Effector CD4-positive, alpha-beta T cell (primary cell): ENCODE data around the gene NKAIN2.
"Not testable (repeated sequence)": the region's sequence is repeated elsewhere in the genome, so short reads cannot be mapped to it uniquely, and the experiment has no call there.

Experiments used
- DNase-seq: peaks from one replicate; pipeline ENCODE4 v3.0.0-alpha.2; 2020

Gene NKAIN2

GRCh38 chr6:123896869-123897268 is 93.2 kb downstream of the NKAIN2 start:
- no peak for DNase-seq

GRCh38 chr6:123897965-123898364 is 94.3 kb downstream of the NKAIN2 start:
- DNase-seq: no peak

- DNase-seq: no peak
These were observed 95.0 kb downstream of the NKAIN2 start for GRCh38 chr6:123898665-123899064.

GRCh38 chr6:123899745-123900144 is 96.1 kb downstream of the NKAIN2 start:
- no peak for DNase-seq

GRCh38 chr6:123901436-123901835 is 97.8 kb downstream of the NKAIN2 start:
- no peak for DNase-seq

- DNase-seq: no peak
These were observed 99.2 kb downstream of the NKAIN2 start for GRCh38 chr6:123902738-123903313.

- DNase-seq: no peak
These were observed 100.6 kb downstream of the NKAIN2 start for GRCh38 chr6:123904228-123904627.

GRCh38 chr6:123908797-123909196 is 105.1 kb downstream of the NKAIN2 start:
- DNase-seq: no peak

- DNase-seq: no peak
These were observed 106.3 kb downstream of the NKAIN2 start for GRCh38 chr6:123909989-123910388.

- DNase-seq: no peak
These were observed 110.2 kb downstream of the NKAIN2 start for GRCh38 chr6:123913863-123914262.

- not testable (repeated sequence) for DNase-seq
These were observed 119.7 kb downstream of the NKAIN2 start for GRCh38 chr6:123923379-123923778.

- no peak for DNase-seq
These were observed 121.7 kb downstream of the NKAIN2 start for GRCh38 chr6:123925350-123925749.

GRCh38 chr6:123925842-123926399 is 122.3 kb downstream of the NKAIN2 start:
- DNase-seq: no peak

- no peak for DNase-seq
These were observed 124.9 kb downstream of the NKAIN2 start for GRCh38 chr6:123928529-123928928.

- DNase-seq: no peak
These were observed 128.3 kb downstream of the NKAIN2 start for GRCh38 chr6:123931928-123932327.

GRCh38 chr6:123940551-123940950 is 136.9 kb downstream of the NKAIN2 start:
- no peak for DNase-seq

GRCh38 chr6:123941855-123942254 is 138.2 kb downstream of the NKAIN2 start:
- DNase-seq: no peak

- no peak for DNase-seq
These were observed 141.7 kb downstream of the NKAIN2 start for GRCh38 chr6:123945386-123945785.

- DNase-seq: no peak
These were observed 150.3 kb downstream of the NKAIN2 start for GRCh38 chr6:123953920-123954319.

GRCh38 chr6:123956492-123957139 is 153.0 kb downstream of the NKAIN2 start:
- no peak for DNase-seq

GRCh38 chr6:123962508-123962907 is 158.8 kb downstream of the NKAIN2 start:
- no peak for DNase-seq

- no peak for DNase-seq
These were observed 162.2 kb downstream of the NKAIN2 start for GRCh38 chr6:123965894-123966293.

GRCh38 chr6:123966618-123967017 is 163.0 kb downstream of the NKAIN2 start:
- DNase-seq: no peak

GRCh38 chr6:123967905-123968304 is 164.2 kb downstream of the NKAIN2 start:
- no peak for DNase-seq
